ENCODE measurements around the gene RPS26.
A peak's percentile ranks its signal among the peaks of the same experiment; 100 is the strongest.
"Not testable (repeated sequence)": the region's sequence is repeated elsewhere in the genome, so short reads cannot be mapped to it uniquely, and the experiment has no call there.

RPS26 gene

GRCh38 chr12:56041552-56042429 is at the start of gene RPS26:
Gene RPS26, plus strand, starts transcription at chr12:56041918. Its CDS starts 249 bp downstream, at chr12:56042167.
- peak; percentile 90 for DNase-seq

- DNase-seq: no peak
Observed at GRCh38 chr12:55993230-55993853, 48.4 kb upstream of the RPS26 start.

- no peak for DNase-seq
Observed at GRCh38 chr12:55995366-55995765, 46.4 kb upstream of the RPS26 start.

GRCh38 chr12:55996201-55996714 is 45.5 kb upstream of the RPS26 start:
- DNase-seq: peak; percentile 37

GRCh38 chr12:55996715-55997534 is 44.8 kb upstream of the RPS26 start, which contains the start of gene SUOX:
Gene SUOX, plus strand, starts transcription at chr12:55997276. Its CDS starts 4,946 bp downstream, at chr12:56002222.
- no peak for DNase-seq

- DNase-seq: no peak
Observed at GRCh38 chr12:55997535-55997859, 44.2 kb upstream of the RPS26 start.

GRCh38 chr12:55999522-55999921 is 42.2 kb upstream of the RPS26 start:
- DNase-seq: not testable (repeated sequence)

GRCh38 chr12:55999999-56000540 is 41.6 kb upstream of the RPS26 start:
- DNase-seq: not testable (repeated sequence)

- DNase-seq: no peak
Observed at GRCh38 chr12:56001487-56002100, 40.1 kb upstream of the RPS26 start.

- DNase-seq: not testable (repeated sequence)
Observed at GRCh38 chr12:56003376-56003775, 38.3 kb upstream of the RPS26 start.

- no peak for DNase-seq
Observed at GRCh38 chr12:56004211-56004610, 37.5 kb upstream of the RPS26 start.

- DNase-seq: peak; percentile 67
Observed at GRCh38 chr12:56007564-56008559, 33.9 kb upstream of the RPS26 start.

GRCh38 chr12:56010111-56010570 is 31.6 kb upstream of the RPS26 start:
- no peak for DNase-seq

- DNase-seq: no peak
Observed at GRCh38 chr12:56011509-56012090, 30.1 kb upstream of the RPS26 start.

- DNase-seq: no peak
Observed at GRCh38 chr12:56013482-56013881, 28.2 kb upstream of the RPS26 start.

GRCh38 chr12:56014205-56014604 is 27.5 kb upstream of the RPS26 start:
- DNase-seq: no peak

GRCh38 chr12:56017181-56017580 is 24.5 kb upstream of the RPS26 start:
- DNase-seq: no peak

- no peak for DNase-seq
Observed at GRCh38 chr12:56018356-56018755, 23.4 kb upstream of the RPS26 start.

- DNase-seq: no peak
Observed at GRCh38 chr12:56020423-56021184, 21.1 kb upstream of the RPS26 start, which contains the start of gene IKZF4. Gene IKZF4, plus strand, starts transcription at chr12:56021043. Its CDS starts 451 bp downstream, at chr12:56021494.
